HG02943 (cell line): ENCODE results near the gene LPAR3.

Experiments
- ATAC-seq: cut with Tn5 transposase; IDR thresholded peaks from one replicate; pipeline ENCODE4 v1.9.1; 2021; ENCODE audit warnings: mild to moderate bottlenecking, low read depth, moderate library complexity; ENCODE audit not compliant: unreplicated experiment

Gene LPAR3

DNA sequence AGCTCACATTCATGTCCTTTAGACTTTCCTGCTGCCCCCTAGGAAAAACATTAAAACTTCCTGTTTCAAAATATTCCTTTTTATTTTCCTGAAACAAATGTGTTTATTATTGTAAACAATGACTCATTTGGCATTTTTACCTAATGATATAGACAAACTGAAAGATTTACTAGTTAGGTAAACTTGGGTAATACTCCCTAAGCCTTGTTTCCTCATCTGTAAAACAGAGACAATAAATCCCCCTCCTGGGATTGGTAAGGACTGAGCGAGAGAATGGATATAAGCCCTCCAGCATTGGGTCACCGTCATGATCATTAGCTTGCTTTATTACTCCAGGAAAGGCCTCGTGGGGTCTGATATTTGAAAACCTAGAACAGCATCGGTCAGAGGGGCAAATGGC lies 59.8 kb downstream of the LPAR3 start:
- no peak for ATAC-seq

DNA sequence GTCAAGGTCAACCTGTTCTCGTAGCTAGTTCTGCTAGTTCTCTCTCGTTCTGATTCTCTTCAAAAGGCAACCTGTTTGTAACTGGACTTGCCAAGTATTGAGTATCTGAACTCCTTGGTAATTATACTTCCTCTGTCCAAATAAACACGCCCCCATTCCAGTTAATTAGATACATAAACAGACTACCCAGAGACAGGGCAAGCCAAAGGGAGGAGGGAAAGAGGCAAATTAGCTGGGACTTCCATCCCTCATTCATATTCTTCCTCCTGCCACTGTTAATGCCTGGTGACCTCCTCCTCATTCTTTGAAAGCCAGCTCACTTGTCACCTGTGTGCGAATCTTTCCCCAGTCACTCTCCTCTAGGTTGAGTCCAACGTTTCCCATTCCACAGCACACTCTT lies 62.9 kb downstream of the LPAR3 start:
- no peak for ATAC-seq

DNA sequence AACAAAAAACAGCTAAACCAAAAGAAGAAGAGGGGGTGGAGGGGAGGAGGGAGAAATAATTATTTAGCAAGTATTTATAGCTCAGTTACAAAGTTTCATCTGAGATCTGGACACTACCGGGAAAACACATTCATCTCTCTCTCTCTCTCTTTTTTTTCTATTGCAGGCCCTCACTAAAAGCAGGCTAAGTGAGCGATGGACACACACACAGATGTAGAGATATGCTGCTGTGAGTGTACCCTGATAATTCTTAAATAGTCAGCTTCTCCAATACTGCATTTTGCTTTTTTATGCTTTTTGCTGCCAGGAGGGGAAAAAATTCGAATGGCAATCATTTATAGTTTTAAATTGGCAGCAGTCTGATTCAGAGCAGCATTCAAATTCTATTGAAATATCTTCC lies 65.0 kb downstream of the LPAR3 start:
- ATAC-seq, result no peak

DNA sequence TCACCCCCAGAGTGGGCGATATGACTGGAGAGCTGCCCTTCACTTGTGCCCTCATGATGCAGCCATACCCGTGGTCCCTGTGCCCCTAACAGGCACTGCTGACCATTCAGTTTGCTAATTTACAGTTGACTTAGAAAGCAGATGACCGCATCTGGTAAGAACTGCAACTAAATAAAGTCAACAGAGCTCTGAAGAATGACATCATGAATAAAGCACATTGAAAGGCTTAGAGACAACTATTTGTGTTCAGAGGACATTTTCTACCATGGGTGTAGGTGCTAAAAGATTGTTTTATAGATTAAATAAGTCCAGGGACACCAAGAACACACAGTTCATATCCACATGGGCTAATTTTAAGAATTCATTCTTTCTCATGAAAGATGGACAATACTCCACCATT lies 65.5 kb downstream of the LPAR3 start:
- no peak for ATAC-seq

DNA sequence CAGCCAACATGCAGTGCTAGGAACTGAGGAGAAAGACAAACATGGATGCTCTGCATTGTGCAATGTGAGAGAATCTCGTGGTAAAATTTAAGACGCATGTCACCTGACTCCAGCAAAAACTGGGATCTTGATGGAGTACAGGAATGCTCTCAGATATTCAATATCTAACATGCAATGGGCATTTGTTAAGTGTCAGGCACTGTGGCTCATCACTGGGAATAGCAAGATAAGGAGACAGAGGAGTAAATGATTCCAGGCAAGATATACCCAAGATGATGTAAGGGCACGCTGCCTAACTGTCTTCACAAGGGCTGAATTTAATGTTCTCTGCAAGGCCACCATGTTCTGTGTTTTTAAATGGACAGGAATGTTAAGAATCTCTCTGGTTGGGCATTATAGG lies 67.8 kb downstream of the LPAR3 start:
- ATAC-seq, result no peak

DNA sequence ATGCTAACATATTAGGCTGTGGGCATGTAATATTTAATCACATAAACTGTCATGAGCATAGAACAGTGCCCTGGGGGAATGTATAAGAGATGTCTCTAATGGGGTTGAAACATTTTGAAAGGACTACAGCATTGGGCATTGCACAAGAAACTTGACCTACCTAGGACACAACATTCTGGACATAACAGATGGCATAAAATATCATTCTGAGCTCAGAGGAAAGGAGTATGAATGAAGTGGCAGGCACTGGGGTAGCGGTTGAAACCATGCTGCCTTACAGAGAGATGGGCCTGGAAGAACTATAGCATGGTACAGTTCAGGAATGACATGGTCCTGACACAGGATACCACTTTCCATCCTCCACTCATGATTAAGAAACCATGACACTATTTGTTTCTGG lies 69.0 kb downstream of the LPAR3 start:
- ATAC-seq, result no peak

DNA sequence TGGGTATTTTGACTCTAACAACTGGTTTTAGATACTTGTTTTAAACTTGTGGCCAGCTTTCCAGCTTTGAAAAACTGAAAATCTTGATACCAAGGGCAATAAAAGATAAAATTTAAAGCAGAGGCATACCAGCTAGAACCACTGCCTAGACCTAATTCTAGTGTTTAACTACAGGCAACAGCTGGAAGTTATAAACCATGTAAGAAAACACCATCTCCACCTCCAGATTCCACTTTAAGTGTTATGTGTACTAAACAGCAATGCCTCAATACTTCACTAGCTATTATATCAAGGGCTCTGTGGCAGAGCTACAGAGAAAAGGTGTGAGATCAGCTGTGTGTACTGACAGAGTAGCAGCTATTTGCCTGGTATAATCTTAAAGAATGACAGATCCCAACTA lies 69.5 kb downstream of the LPAR3 start:
- no peak for ATAC-seq

DNA sequence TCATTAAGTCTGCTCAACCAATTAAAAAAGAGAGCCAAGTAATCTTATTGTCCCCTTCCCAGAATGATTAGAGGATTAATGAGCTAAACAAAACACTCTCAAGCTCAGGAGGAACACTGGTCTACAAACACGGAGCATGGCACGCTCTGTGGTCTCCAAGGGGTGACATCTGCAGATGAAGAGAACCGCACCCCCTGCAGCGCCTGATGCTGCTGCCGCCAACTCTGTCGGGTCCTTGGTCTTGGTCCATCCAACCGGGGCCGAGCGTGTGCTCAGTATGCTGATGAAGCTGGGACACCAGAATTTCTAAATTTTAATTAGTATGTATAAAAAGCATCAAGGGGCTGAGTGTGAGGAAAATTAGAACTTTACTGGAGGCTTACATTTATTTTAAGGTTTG lies 82.7 kb downstream of the LPAR3 start:
- ATAC-seq, result no peak

DNA sequence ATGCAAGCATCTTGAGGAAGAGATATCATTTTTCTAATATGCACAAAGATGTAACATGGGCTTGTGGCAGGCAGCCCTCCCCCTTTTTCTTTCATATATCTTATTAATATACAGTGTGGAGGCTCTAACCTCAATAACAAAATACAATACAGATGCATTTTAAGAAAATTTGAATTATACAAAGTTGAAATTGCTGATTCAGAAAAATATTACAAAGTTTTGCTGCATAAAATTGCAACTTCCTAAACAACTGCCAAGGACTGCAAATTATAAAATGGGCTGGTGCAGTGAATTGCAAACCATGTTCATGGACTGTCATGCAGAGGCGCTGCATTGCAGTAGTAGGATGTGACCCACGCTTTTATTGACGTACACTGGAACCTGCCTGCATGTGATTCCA lies 84.0 kb downstream of the LPAR3 start:
- no peak for ATAC-seq

DNA sequence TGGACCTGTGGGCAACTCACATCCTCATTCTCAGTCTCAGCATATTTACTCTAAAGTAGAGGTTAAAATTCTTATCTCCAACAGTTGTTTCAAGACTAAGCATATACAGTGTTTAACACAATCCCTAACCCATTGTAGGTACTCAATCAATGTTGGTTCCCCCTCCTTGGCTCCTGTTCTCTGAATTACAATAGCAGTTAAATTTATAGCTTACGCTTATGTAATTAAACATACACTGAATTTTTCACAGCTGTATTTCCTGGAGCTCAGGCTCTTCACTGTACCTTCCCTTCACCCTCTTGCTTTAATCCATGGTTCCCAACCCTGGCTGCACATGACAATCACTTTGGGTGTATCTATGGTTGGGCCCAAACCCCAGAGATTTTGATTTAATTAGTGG lies 89.4 kb downstream of the LPAR3 start:
- no peak for ATAC-seq

DNA sequence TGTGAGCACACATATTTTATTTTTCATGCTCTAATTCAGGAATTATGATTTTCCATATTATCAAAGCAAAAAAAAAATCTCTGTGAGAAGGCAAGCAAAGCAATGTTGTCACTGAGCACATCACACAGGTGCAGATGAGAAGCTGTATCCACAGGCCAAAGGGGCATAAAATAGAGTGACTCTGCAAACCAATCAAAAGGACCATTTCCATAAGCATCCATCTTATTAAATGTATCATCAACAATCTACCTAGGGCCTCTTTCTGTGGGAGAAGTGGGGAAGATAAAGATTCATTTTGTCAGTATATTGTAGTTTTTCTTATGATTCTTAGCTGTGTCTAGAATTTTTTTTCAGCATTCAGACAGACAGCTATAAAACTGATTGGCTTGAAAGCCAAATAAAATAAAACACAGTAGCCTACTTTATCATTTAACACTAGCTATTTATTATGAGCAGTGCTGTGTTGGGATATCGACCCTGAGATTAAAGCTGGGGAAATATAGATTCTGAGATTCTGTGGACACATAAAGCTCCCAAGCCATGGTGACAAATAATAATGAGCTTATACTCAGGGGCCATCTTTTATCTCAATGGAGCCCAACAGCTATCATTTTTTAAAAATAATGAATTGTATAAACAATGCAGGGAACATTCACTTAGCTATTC lies 90.3 kb downstream of the LPAR3 start:
- ATAC-seq, result no peak

DNA sequence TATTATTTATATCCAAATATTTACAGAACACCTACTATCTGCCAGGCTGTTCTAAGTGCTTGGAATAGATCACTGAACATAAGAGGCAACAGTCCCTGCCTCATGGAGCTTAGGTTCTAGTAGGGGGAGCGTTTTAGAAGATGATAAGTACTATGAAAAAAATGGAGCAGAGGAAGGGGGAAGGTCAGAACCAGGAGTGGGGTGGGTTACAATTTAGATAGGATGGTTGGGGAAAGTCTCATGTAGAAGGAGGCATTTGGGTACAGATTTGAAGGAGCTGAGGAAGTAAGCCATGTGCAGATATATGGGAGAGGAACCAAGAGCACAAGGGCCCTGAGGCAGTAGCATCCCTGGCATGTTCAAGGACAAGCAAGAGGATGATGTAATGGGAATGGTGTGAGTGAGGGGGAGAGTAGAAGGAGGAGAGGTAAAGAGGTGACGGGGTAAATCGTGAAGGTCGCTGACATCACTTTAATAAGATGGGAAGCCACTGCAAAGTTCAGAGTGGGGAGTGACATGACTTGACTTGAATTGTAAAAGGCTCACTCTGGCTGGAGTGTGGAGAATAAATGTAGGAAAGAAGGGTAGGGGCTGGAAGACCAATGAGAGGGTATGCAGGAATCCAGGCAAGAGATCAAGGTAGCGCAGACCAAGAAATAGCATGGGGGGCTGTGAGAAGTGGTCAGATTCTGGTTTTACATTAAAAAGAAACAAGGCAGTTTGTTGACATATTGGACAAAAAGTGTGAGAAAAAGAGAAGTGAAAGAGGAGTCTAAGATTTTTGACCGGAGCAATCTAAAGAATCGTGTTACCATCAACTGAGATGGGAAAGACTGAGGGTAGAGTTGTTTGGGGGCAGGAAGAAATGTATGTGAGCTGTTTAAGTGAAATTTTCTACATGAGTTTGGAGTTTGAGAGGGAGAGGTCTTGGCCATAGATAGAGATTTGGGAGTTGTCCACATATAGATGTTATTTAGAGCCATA lies 92.6 kb downstream of the LPAR3 start:
- no peak for ATAC-seq

DNA sequence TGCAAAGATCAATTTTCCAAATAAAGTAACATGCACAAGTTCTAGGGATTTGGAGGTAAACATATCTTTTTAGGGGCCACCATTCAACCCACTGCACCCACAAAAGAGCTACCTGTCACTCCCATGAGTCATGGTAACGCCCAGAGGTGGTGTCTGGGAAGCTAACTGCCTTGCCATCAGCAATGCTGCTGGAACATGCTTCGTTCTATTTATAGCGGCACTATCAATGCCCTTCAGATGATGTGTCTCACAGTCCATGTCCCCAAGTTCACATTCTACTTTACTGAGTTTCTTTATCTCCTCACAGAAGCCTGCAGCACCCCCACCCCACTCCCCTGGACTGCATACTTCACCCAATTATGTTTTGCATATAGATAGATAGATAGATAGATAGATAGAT lies 95.4 kb downstream of the LPAR3 start:
- no peak for ATAC-seq

DNA sequence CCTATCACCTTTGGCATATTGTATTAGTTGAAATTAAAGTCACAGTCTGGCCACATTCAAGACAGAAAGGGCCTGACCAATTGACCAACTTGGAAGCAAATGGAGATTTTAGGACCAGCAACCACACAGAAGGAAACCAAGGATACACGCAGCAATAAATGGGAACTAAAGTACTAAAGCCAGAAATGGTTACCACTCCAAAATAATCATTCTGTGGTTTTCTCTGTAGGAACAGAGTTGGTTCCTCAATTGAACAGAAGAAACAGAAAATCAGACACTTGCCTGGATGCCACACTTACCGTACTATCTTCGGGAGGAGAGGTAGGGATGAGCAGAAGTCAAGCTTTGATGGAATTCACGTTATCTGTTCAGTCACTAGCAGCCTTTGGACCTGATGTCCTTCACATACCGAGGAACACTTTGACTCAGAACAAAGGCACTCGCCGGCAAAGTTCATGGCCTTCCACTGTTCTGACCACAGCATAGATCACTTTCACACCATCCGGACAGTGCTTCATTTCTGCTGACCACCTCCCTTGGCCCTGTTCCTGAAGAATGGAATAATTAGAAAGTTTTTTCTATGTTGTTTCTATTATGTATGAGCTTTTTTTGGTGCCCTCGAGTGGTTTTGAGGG lies 96.9 kb downstream of the LPAR3 start:
- no peak for ATAC-seq

DNA sequence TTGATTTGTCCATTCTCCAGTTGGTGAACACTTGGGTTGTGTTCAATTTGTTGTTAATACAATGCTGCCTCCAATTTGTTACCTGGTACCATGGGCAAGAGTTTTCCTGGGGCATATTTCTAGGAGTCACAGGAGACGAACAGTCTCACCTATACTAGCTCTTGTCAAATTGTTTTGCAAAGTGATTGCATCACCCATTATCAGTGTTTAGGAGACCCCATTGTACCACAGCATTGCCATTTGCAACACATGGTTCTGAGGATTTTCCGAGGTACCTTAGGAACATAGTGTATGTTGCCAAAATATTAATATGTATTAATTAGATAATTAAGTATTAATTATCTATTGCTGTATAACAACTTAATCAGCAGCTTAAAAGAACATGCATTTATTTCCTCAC lies 97.8 kb downstream of the LPAR3 start:
- ATAC-seq, result no peak

DNA sequence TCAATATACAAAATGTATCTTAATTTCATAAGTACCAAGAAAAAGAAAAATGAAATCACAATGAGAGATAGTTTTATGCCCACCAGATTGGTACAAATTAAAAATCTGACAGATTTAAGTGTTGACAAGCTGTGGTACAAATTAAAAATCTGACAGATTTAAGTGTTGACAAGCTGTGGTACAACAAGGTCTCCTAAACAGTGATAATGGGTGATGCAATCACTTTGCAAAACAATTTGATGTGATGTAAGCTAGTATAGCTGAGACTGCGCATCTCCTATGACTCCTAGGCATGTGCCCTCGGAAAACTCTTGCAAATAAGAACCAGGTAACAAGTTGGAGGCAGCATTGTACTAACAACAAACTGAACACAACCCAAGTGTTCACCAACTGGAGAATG lies 100.6 kb downstream of the LPAR3 start:
- ATAC-seq, result no peak

DNA sequence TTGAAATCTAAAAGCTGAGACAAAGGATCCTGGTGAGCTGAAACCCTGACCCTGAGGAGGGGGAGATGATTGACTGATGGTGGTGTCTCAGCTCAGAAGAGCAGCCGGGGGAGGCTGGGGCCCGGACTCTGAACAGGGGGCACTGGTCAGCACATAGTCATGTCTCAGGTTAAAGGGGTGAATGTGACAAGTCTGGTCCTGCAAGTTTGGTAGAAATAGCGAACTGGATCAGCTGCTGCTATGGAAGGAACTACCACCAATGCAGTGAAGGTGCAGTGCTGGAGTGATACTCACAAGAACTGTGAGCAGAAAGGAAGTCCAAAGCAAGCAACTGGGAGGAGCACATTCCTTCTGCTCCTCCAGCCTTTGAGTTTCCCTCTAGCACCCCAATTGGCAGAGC lies 104.0 kb downstream of the LPAR3 start:
- ATAC-seq, result no peak

DNA sequence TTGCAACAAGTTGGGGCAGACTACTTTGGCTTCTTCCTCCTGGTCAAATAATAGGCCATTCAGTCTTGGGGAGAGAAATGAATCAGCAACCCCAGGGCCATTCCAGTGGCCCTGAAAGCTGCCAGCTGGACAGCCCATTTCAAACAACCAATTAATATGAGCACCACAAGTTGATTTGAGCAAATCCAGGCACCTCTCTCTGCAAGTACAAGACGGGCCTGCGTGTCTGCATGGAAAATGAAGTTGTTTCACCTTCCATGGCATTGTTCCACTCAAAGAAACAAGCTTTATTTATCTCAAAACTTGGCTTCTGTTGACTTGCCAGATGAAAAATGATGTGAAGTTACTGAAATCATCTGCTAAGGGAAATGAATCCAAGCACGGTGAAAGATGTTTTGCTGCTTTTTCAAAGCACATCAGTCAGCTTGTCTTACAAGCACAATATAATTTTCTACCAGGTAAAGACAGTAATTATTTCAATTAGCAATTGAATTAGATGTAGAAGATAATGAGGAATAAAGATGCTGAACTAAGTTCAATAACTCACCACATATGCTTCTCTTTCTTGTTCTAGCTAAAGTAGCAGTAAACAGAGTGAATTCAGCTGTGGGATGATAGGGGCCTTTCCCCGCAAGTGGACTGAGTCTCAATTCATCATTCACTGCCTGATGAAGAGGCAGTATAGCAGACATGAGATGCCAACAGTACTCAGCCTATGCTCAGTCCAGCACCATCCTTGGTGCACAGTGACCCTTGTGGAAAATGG lies 107.6 kb downstream of the LPAR3 start:
- no peak for ATAC-seq

DNA sequence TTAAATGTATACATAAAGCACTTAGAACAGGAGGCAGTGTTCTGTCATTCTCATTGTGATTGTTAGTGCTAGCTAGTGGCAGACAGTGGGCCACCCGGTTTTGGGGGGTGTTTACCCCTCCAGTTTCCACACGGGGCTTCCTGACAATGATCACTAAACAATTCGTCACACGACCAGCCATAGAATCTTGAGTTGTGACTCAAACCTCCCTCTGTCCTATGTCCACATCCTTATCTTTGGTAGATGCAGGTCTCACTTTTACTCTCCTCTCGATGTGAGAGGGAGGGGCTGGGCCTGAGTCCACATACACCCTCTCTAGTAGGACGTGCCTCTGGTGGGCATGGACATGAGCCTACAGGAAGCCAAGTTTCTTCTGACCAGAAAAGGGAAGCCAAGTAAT lies 110.1 kb downstream of the LPAR3 start:
- ATAC-seq, result no peak

DNA sequence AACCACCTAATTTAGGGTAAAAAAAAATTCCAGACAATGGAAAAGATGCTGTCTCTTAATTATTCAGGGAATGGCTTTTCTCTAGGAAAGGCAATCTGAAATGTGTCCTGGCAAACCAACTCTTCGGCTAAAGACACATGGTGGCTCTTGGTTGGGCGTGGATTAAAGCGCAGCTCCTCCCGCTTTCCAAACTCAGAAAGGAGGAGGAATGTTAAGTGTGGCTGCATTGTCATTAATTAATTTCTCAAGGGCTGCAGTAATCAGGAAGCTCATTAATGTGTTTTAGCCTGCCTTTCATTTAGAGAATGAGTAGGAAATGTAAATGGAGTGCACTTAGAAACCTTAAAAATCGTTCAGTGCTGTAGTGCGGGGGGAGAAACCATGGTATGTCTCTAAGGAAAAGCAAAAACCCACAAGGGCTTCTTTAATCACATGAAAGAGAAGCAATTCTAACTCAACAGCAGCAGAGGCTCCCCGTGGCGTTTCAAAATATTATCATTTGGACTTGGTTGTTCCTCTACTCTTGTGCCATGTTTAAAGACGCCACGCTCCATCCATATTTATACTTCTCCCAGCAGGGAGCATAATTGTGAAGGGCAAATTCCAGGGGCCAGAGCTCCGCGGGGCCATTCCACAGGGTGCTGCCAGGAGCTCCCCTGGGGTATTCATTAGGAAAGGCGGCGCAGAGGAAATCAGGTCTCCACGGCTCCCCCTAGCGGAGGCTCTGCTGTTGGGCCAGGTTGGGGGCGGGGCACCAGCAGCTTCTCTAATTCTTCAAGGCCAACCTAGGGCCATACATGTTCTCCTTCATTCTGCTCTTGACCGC lies 110.8 kb downstream of the LPAR3 start:
- ATAC-seq, result no peak
